Effector memory CD8-positive, alpha-beta T cell (primary cell): Measurements from ENCODE around the gene LCAT.

Source experiments
- ATAC-seq: fragments of 150-1000 bp; cut with Tn5 transposase; replicated peaks from 2 replicates; pipeline ENCODE4 v1.10.0; 2021; ENCODE audit warnings: mild to moderate bottlenecking, moderate library complexity
- DNase-seq, 3 experiments: peaks; one replicate each; pipeline ENCODE4 v3.0.0; 2021
- H3K27ac Mint-ChIP-seq, 2 donors: one replicate each; pipeline ENCODE4 v1.8.0; 2022; ENCODE audit warnings: mild to moderate bottlenecking in 2 of 2, mixed read lengths in 2 of 2, moderate library complexity in 2 of 2
- H3K27me3 Mint-ChIP-seq, 2 donors: one replicate each; pipeline ENCODE4 v1.8.0; 2022; ENCODE audit warnings: mixed read lengths in 2 of 2
- H3K36me3 Mint-ChIP-seq: one replicate; pipeline ENCODE4 v1.8.0; 2022; ENCODE audit warnings: mild to moderate bottlenecking, moderate library complexity, mixed read lengths; ENCODE audit not compliant: insufficient read depth
- H3K4me1 Mint-ChIP-seq, 2 donors: one replicate each; pipeline ENCODE4 v1.8.0; 2022; ENCODE audit warnings: low read depth in 2 of 2, mixed read lengths in 2 of 2
- H3K4me3 Mint-ChIP-seq, 2 donors: one replicate each; pipeline ENCODE4 v1.8.0; 2022; ENCODE audit warnings: mild to moderate bottlenecking in 2 of 2, mixed read lengths in 2 of 2, moderate library complexity in 2 of 2
- H3K9me3 Mint-ChIP-seq, 2 donors: one replicate each; pipeline ENCODE4 v1.8.0; 2022; ENCODE audit warnings: mixed read lengths in 2 of 2

LCAT gene

DNA sequence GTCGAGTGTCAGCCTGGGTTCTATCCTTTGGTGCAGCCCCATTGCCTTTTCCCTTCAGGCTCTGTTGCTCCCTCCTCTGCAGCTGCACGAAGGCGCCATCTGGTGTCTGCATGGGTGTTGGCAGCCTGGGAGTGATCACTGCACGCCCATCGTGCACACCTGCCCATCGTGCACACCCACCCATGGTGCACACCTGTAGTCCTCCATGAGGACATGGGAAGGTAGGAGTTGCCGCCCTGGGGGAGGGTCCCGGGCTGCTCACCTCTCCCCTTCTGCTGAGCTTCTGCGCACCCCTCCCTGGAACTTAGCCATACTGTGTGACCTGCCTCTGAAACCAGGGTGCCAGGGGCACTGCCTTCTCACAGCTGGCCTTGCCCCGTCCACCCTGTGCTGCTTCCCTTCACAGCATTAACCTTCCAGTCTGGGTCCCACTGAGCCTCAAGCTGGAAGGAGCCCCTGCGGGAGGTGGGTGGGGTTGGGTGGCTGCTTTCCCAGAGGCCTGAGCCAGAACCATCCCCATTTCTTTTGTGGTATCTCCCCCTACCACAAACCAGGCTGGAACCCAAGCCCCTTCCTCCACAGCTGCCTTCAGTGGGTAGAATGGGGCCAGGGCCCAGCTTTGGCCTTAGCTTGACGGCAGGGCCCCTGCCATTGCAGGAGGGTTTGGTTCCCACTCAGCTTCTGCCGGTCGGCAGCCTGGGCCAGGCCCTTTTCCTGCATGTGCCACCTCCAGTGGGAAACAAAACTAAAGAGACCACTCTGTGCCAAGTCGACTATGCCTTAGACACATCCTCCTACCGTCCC is 15.2 kb downstream of the LCAT start:
- Mint-ChIP-seq H3K4me3 (no peak overlapping the region), H3K9me3 (no peaks in the 10 kb centered on the region), H3K4me1 (peaks cover 5 to 10% of the 10 kb centered on the region in 2 donors), H3K27ac (peak overlapping the region; percentile 8 to 79), H3K27me3 (no peaks in the 10 kb centered on the region), H3K36me3 (peaks cover 43% of the 10 kb centered on the region)
- DNase-seq (peak; percentile 64 to 75 (median 68)), ATAC-seq (peak; percentile 89)

DNA sequence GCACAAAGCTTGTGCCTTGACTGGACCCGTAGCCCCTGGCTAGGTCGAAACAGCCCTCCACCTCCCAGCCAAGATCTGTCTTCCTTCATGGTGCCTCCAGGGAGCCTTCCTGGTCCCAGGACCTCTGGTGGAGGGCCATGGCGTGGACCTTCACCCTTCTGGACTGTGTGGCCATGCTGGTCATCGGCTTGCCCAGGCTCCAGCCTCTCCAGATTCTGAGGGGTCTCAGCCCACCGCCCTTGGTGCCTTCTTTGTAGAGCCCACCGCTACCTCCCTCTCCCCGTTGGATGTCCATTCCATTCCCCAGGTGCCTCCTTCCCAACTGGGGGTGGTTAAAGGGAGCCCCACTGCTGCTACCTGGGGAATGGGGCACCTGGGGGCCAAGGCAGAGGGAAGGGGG is 15.8 kb downstream of the LCAT start:
- peaks cover 5 to 10% of the 10 kb centered on the region in 2 donors for H3K4me1 Mint-ChIP-seq
- peaks cover 37% of the 10 kb centered on the region for H3K36me3 Mint-ChIP-seq
- H3K4me3 Mint-ChIP-seq: no peak overlapping the region
- ATAC-seq (no peak), DNase-seq (no peak)
- H3K27ac Mint-ChIP-seq: peak overlapping the region; percentile 38 to 79
- no peaks in the 10 kb centered on the region for H3K27me3 Mint-ChIP-seq
- H3K9me3 Mint-ChIP-seq: no peaks in the 10 kb centered on the region

DNA sequence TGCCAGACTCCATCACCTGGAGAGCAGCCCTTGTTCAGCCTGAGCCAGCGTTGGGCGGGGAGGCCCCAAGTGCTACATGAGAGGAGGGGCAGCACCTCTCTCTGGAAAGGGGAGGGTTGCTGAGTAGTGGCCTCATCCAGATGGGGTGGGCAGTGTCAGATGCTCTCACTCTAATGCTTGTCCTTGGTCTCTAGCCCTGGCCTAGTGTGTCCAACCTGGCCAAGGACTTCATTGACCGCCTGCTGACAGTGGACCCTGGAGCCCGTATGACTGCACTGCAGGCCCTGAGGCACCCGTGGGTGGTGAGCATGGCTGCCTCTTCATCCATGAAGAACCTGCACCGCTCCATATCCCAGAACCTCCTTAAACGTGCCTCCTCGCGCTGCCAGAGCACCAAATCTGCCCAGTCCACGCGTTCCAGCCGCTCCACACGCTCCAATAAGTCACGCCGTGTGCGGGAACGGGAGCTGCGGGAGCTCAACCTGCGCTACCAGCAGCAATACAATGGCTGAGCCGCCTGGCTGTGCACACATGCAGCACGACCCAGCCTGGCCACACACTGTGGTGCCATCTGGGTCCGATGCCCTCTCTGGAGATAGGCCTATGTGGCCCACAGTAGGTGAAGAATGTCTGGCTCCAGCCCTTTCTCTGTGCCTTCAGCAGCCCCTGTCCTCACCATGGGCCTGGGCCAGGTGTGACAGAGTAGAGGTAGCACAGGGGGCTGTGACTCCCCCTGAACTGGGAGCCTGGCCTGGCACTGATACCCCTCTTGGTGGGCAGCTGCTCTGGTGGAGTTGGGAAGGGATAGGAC is 16.6 kb downstream of the LCAT start:
- peaks cover 29% of the 10 kb centered on the region for H3K36me3 Mint-ChIP-seq
- ATAC-seq (no peak), DNase-seq (no peak)
- H3K4me1 Mint-ChIP-seq: peaks cover 6 to 13% of the 10 kb centered on the region in 2 donors
- no peaks in the 10 kb centered on the region for H3K9me3 Mint-ChIP-seq
- H3K27me3 Mint-ChIP-seq: no peaks in the 10 kb centered on the region
- H3K4me3 Mint-ChIP-seq: no peak overlapping the region
- H3K27ac Mint-ChIP-seq: peak overlapping the region in 1 of 2 donors; percentile 46

DNA sequence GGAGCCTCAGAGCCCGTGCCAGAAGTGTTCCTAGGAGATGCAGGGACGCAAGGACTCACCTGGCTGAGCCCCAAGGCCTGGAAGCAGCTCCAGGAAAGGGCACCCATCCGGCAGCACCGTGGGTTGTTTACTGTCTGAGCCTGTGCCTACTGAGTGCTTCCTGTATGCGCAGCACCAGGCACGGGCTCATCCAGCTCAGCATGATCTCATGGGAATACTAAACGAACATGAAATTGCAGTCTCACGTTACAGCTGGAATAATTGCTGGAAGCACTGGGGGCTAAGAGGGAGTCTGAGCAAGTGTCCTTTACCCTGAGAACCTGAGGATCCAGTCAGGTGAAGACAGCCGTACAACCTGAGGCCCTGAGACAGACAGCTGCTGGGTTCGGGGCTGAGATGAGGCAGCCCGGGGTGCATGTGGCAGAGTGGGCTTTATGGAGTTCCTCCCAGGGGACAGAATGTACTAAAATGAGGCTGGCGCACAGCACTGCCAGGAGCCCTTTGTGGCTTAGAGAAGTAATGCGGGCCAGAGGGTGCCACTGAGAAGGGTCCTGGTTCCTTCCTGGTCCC is 17.7 kb downstream of the LCAT start:
- Mint-ChIP-seq H3K4me1 (peaks cover 11 to 13% of the 10 kb centered on the region in 2 donors), H3K27me3 (no peaks in the 10 kb centered on the region), H3K4me3 (no peak overlapping the region), H3K36me3 (peaks cover 28% of the 10 kb centered on the region), H3K9me3 (no peaks in the 10 kb centered on the region), H3K27ac (peak overlapping the region; percentile 65 to 77)
- DNase-seq (no peak), ATAC-seq (no peak)

DNA sequence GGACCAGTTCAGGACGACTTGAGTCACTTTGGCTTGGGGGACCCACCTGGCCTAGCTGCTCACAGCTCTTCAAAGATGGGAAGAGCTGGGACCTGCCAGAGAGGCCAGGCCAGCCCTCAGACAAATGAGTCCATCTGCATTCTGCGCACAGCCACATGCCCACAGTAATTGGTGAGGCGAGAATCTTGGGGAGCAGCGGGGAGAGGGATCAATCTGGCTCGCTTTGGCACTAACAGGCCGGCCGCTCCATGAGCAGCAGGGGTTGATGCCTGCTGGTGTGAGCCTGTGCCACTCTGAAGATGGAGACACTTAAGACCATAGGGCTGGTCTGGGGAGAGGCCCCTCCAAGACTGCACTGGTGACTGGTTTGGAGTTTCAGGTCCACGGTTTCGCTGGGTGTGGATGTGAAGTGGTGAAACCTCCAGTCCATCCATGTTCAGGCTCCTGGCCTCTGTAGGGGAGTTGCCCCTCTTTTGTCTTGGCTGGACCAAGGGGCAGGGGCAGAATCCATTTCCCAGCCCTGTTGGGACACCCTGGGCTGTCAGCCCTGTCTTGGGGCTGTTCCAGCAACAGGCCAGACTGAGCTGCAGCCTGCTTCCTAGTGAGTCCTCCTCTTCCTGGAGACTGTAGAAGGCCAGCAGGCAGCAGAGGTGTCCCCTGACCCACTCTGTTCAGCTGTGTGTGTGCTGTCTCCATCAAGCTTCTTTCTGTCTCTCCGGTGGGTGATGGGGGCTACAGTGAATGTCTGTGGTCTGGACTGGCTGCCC is 19.6 kb downstream of the LCAT start:
- no peak for ATAC-seq
- Mint-ChIP-seq H3K27me3 (no peaks in the 10 kb centered on the region), H3K36me3 (peaks cover 21% of the 10 kb centered on the region), H3K9me3 (no peaks in the 10 kb centered on the region), H3K27ac (peak overlapping the region in 1 of 2 donors; percentile 29), H3K4me3 (no peak overlapping the region), H3K4me1 (peaks cover 11 to 16% of the 10 kb centered on the region in 2 donors)
- no peak for DNase-seq

DNA sequence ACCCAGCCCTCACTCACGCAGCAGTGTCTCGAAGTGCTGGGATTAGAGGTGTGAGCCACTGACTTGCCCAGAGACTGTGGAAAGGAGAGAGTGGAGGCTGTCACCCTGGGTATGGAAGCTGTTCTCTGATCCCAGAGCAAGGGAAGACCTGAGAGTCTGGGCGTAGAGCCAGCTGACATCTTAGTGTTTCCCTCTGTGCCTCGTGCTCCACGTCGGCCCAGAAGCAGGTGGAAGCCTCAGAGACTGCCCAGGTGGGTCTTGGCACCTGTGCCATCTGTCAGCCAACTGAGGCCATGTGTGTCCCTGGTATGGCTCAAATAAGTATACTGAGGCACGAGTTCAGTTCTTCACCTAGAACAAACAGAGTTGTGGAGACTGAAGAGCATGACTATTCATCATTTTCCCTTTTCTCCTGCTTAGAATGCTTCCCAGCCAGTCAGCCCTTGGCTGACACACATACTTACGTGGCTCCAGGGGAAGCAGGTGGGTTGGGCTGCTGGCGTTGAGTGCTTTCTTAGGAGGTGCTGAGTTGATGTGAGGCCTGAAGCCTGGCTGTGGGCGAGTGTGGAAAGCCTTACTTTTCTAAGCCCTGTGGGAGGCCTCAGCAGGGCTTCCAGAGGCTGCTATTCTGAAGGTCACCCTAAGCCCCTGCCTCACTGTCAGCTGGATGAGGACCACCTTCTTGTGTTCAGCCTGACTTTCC is 20.4 kb downstream of the LCAT start:
- Mint-ChIP-seq H3K4me1 (peaks cover 11 to 16% of the 10 kb centered on the region in 2 donors), H3K27me3 (no peaks in the 10 kb centered on the region), H3K36me3 (peaks cover 21% of the 10 kb centered on the region), H3K9me3 (no peaks in the 10 kb centered on the region), H3K27ac (peak overlapping the region in 1 of 2 donors; percentile 29), H3K4me3 (no peak overlapping the region)
- ATAC-seq: no peak
- no peak for DNase-seq

DNA sequence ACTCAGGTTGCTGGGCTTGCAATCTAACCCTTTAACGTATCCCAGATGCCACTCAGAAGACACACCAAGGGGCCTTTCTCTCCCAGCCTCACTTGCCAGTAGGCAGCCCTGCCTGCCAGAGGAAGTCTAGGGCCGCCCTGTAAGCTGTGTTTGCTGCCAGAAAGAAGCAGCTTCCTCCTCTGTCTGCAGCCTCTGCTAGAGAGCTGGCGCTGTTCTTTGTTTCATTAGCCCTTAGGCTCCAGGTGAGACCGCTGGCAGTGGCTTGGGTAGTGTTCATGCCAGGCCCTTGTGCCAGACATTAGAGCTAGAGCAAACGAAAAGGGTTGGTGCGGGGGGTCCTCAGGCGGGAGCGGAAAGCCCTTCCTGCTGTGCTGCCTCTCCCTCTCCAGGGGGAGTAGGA is 21.2 kb downstream of the LCAT start:
- Mint-ChIP-seq H3K4me3 (no peak overlapping the region), H3K4me1 (peaks cover 12 to 13% of the 10 kb centered on the region in 2 donors), H3K27ac (no peak overlapping the region), H3K27me3 (no peaks in the 10 kb centered on the region), H3K9me3 (no peaks in the 10 kb centered on the region), H3K36me3 (peaks cover 13% of the 10 kb centered on the region)
- no peak for ATAC-seq
- DNase-seq: no peak

DNA sequence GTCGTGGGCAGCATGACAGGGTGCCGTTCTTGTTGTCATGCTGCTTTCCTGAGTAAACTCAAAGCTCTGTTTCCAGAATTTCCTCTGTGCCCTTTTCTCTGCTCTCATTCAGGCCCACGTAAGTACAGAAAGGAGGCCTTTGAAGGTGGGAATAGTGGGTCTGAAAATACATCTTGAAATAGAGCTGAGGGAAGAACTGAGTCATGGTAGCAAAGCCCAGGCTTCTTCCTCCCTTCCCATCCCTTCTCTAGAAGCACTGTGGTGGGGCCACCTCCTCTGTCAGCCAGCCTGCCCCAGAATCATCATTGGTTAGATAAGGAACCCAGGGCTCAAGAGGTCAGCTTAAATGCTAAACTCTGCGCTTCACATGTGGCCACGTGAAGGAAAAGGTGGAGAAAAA is 21.7 kb downstream of the LCAT start:
- Mint-ChIP-seq H3K27ac (peak overlapping the region in 1 of 2 donors; percentile 72), H3K27me3 (no peaks in the 10 kb centered on the region), H3K36me3 (peaks cover 12% of the 10 kb centered on the region), H3K4me3 (no peak overlapping the region), H3K4me1 (peaks cover 17 to 18% of the 10 kb centered on the region in 2 donors), H3K9me3 (no peaks in the 10 kb centered on the region)
- ATAC-seq (no peak), DNase-seq (no peak)

DNA sequence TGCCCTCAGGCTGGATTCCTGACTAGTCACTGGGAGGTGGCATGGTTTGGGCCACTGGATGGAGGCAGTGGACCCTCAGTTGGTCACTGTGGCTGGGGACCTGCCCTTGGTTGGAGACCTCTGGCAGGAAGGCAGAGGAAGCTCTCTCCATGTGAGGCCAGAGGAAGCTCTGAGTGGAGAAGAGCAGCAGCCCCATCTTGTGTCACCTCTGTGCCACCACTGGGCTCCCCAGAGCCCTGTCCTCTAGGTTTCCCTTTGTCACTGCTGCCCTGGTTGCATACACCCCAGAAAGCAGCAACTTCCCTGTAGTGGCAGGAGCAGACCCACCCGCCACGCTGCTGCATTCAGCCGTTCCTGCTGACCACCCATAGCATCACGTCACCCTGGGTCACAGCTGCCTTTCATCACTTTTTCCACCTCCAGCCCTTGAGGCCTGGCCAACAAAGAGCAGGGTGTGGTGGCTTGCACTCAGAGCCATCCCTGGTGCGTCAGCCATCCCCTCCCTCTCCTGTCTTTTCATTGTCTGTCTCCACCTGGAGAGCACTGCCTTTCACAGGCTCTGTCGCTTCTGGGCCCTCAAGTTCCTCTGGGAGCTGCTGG is 24.2 kb downstream of the LCAT start:
- H3K27me3 Mint-ChIP-seq: no peaks in the 10 kb centered on the region
- peaks cover 29 to 31% of the 10 kb centered on the region in 2 donors for H3K4me1 Mint-ChIP-seq
- ATAC-seq: no peak
- no peak overlapping the region for H3K4me3 Mint-ChIP-seq
- peak overlapping the region; percentile 26 to 54 for H3K27ac Mint-ChIP-seq
- DNase-seq: no peak
- H3K36me3 Mint-ChIP-seq: no peaks in the 10 kb centered on the region
- H3K9me3 Mint-ChIP-seq: no peaks in the 10 kb centered on the region

DNA sequence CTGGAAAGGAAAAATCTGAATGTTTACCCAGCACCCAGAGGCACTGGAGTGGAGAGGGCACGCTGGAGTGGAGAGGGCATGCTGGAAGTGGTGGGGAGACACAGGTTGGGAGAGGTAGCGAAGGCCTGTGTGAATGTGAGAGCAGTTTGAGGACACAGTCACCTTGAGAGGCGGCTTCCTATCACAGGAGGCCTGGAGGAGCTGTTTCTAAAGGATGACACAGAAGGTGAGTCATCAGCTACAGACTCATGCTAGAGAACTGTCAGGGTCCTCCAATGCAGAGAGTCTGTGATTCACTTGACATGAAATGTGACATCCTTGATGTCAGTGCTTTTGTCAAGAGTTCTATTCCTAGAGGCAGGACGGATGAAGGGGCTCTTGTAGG is 26.1 kb downstream of the LCAT start:
- peak overlapping the region; percentile 30 to 88 for H3K27ac Mint-ChIP-seq

DNA sequence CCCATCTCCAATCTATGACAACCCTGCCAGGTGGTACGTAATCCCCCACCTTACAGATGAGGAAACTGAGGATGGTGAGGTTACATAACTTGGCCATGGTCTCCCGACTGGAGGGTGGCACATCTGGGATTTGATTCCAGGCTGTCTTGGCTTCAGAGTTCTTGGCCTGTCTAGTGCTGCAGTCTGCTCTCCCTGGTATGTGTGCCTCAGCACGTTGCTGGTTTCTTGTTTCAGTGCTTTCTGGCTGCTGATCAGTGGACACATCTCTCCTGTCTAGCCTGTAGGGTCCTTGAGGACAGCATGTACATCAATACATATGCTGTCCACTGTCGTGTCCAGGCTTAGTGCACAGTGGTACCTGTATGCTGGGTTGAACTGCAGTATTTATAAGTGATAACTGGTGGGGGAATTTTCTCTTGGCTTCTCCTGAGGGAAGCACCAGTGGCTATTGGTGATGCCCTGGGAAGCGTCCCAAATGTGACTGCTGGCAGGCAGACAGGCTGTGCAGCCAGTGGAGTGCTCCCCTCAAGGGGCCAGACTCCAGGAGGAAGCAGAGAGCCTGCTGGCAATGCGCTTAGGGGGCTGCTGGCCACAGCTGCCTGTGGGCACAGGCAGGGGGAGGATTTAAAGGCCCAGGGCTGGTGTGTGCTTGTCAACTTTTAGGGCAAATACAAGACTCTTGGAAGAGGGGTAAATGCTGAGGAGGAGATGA is 26.6 kb downstream of the LCAT start:
- no peaks in the 10 kb centered on the region for H3K27me3 Mint-ChIP-seq
- peaks cover 27 to 31% of the 10 kb centered on the region in 2 donors for H3K4me1 Mint-ChIP-seq
- peak overlapping the region in 1 of 2 donors; percentile 21 for H3K4me3 Mint-ChIP-seq
- ATAC-seq (no peak), DNase-seq (no peak)
- peak overlapping the region; percentile 30 to 88 for H3K27ac Mint-ChIP-seq
- H3K9me3 Mint-ChIP-seq: no peaks in the 10 kb centered on the region
- no peaks in the 10 kb centered on the region for H3K36me3 Mint-ChIP-seq

More for the DNA sequence above, 26.1 kb downstream of the LCAT start:
- H3K4me3 Mint-ChIP-seq: peak overlapping the region in 1 of 2 donors; percentile 21
- H3K36me3 Mint-ChIP-seq: no peaks in the 10 kb centered on the region
- ATAC-seq (no peak), DNase-seq (no peak)
- H3K4me1 Mint-ChIP-seq: peaks cover 28 to 32% of the 10 kb centered on the region in 2 donors
- H3K27me3 Mint-ChIP-seq: no peaks in the 10 kb centered on the region
- H3K9me3 Mint-ChIP-seq: no peaks in the 10 kb centered on the region
